Pancreas (tissue), 10 donors: ENCODE data around the gene ACOT7. TPM values are rescaled to one million over a fixed set of nuclear protein-coding genes. Genes with fewer than 3 reads are reported as not detected.
"Not testable (repeated sequence)": the region's sequence is repeated elsewhere in the genome, so short reads cannot be mapped to it uniquely, and the experiment has no call there.

Experiments
- ATAC-seq, 4 donors: fragments of 200-7000 bp; cut with Tn5 transposase; one replicate each; pipeline versions ENCODE4 v1.8.0 to v1.9.1; 2020; ENCODE audit warnings: mild to moderate bottlenecking in 4 of 4, moderate library complexity in 4 of 4
- DNase-seq, 6 donors: peaks; one replicate each; pipeline ENCODE4 v3.0.0-alpha.2; 2020
- FAIRE-seq: peaks from 2 replicates; lab custom pipeline; 2012; peaks lifted over from hg19 to GRCh38; lab: Jason Lieb, UNC
- H3K27ac ChIP-seq, 4 donors: fragments of 200-600 bp; sonication (generic); 1 replicate in 3 of 4; 2 replicates in 1 of 4; pipeline versions ENCODE4 v1.5.0 to v1.8.0; 2020
- H3K27me3 ChIP-seq, 4 donors: fragments of 200-600 bp; one replicate each; pipeline ENCODE4 v1.8.0; 2021
- H3K36me3 ChIP-seq, 3 donors: fragments of 200-600 bp; sonication (generic) in 1 of 3; one replicate each; pipeline versions ENCODE4 v1.5.0 to v1.8.0; 2020 to 2021
- H3K4me1 ChIP-seq, 3 donors: fragments of 200-600 bp; one replicate each; pipeline ENCODE4 v1.8.0; 2021
- H3K4me3 ChIP-seq, 4 donors: fragments of 200-600 bp; sonication (generic) in 2 of 4; one replicate each; pipeline versions ENCODE4 v1.5.0 to v1.8.0; 2020 to 2021
- H3K9me3 ChIP-seq, 4 donors: fragments of 200-600 bp; one replicate each; pipeline ENCODE4 v1.8.0; 2021
- CTCF ChIP-seq, 4 donors: fragments of 200-600 bp; sonication (generic) in 3 of 4; IDR thresholded peaks; one replicate each; pipeline versions ENCODE4 v1.5.0 to v1.8.0; 2021; ENCODE audit warnings: antibody characterized with exemption in 4 of 4
- WGBS, 2 donors: extraction: QIAGEN DNeasy Blood & Tissue Kit; methylation state at CpG; one replicate each; pipeline ENCODE4 v1.1.7; 2013; 5-methylcytosine and 5-hydroxymethylcytosine counted together
- intact Hi-C, 3 donors: fragments of 100-400 bp; cut with DNase I; formaldehyde crosslinking; loops; one replicate each; pipeline versions ENCODE4 v1.11.1 to v1.14.2; 2022
- polyA plus RNA-seq, 2 donors: library from polyadenylated mRNA; stranded (reverse); fragments of 200-250 nt; gene quantifications; one replicate each; pipeline ENCODE4 v1.2.3, GENCODE V29; 2013
- total RNA-seq, 6 donors: library from RNA; stranded (reverse); fragmentation: NEBNext Ultra II Directional in 4 of 6; extraction: Animal tissue kit (Norgen Biotek cat#: 25700) in 4 of 6; gene quantifications; one replicate each; pipeline versions ENCODE4 v1.2.1 to v1.2.4, GENCODE V29; 2021 to 2023
- donor health status: healthy with polysubstance abuse.
- donor health status: DM: no; HTN: no; CAD: no; lungs with moderate emphysema.
- donor health status: DM: no; HTN: no; CAD: no.
- donor health status: control.
- donor health status: control.
- donor health status: Bipolar disorder and iron deficiency.
- donor health status: DM: yes; HTN: yes; CAD: no.
- donor health status: DM: no; HTN: no; CAD: no.
- donor health status: DM: no; HTN: no; CAD: no.
- donor health status: DM: yes; HTN: yes; CAD: no.

The ACOT7 gene
- total and polyA plus RNA-seq, 8 donors = 3.1 to 7.6 (median 5.2) TPM

GRCh38 chr1:6309564-6309963 lies 84.0 kb downstream of the ACOT7 start:
- no peaks in the 10 kb centered on the region for H3K4me1 ChIP-seq
- H3K9me3 ChIP-seq = no peaks in the 10 kb centered on the region
- WGBS, 2 donors = 77 to 81% methylated on average over 7 of the region's 7 CpGs
- ATAC-seq = no peak
- no peak for DNase-seq
- FAIRE-seq = no peak
- intact Hi-C loops = no loop called here
- no peak overlapping the region for H3K27ac ChIP-seq
- no peak overlapping the region for H3K4me3 ChIP-seq
- no peaks in the 10 kb centered on the region for H3K27me3 ChIP-seq
- H3K36me3 ChIP-seq = no peaks in the 10 kb centered on the region
- TF ChIP-seq CTCF (IDR thresholded peaks at IDR 0.05) = no peak

GRCh38 chr1:6308449-6308848 lies 85.1 kb downstream of the ACOT7 start:
- DNase-seq (no peak), FAIRE-seq (no peak), ATAC-seq (no peak)
- 91 to 92% methylated on average over 13 of the region's 13 CpGs for WGBS, 2 donors
- no peaks in the 10 kb centered on the region for H3K27me3 ChIP-seq
- no peak overlapping the region for H3K4me3 ChIP-seq
- H3K36me3 ChIP-seq = no peaks in the 10 kb centered on the region
- no peak for TF ChIP-seq CTCF (IDR thresholded peaks at IDR 0.05)
- intact Hi-C loops = no loop called here
- H3K27ac ChIP-seq = no peak overlapping the region
- no peaks in the 10 kb centered on the region for H3K4me1 ChIP-seq
- H3K9me3 ChIP-seq = no peaks in the 10 kb centered on the region

- H3K27ac ChIP-seq, H3K9me3 ChIP-seq, H3K27me3 ChIP-seq, DNase-seq, intact Hi-C loops, H3K4me1 ChIP-seq, FAIRE-seq, ATAC-seq, H3K4me3 ChIP-seq, H3K36me3 ChIP-seq: not testable (repeated sequence)
- 93 to 96% methylated on average over 7 of the region's 7 CpGs for WGBS, 2 donors
Observed at GRCh38 chr1:6307682-6308081, 85.9 kb downstream of the ACOT7 start.

- Histone ChIP-seq H3K36me3 (no peaks in the 10 kb centered on the region), H3K27me3 (no peaks in the 10 kb centered on the region), H3K4me1 (no peaks in the 10 kb centered on the region), H3K9me3 (no peaks in the 10 kb centered on the region), H3K27ac (no peak overlapping the region), H3K4me3 (no peak overlapping the region)
- FAIRE-seq (no peak), ATAC-seq (no peak), DNase-seq (no peak)
- no peak for TF ChIP-seq CTCF (IDR thresholded peaks at IDR 0.05)
- WGBS, 2 donors = 93 to 96% methylated on average over 15 of the region's 15 CpGs
- intact Hi-C loops = no loop called here
Observed at GRCh38 chr1:6307099-6307498, 86.5 kb downstream of the ACOT7 start.

GRCh38 chr1:6303397-6304012 lies 90.1 kb downstream of the ACOT7 start:
- no peak for FAIRE-seq
- H3K4me1 ChIP-seq = no peaks in the 10 kb centered on the region
- no peaks in the 10 kb centered on the region for H3K27me3 ChIP-seq
- no peaks in the 10 kb centered on the region for H3K36me3 ChIP-seq
- no peak for ATAC-seq
- no peak for TF ChIP-seq CTCF (IDR thresholded peaks at IDR 0.05)
- no peak overlapping the region for H3K27ac ChIP-seq
- no peak for DNase-seq
- no peak overlapping the region for H3K4me3 ChIP-seq
- intact Hi-C loops = no loop called here
- 91 to 94% methylated on average over 15 of the region's 15 CpGs for WGBS, 2 donors
- no peaks in the 10 kb centered on the region for H3K9me3 ChIP-seq
